ENCODE data around the gene GREB1L.

- TF ChIP-seq POLR2A (IDR thresholded peaks at IDR 0.05) (no peak), CTCF (IDR thresholded peaks at IDR 0.05) (no peak)
Measured at GRCh38 chr18:21363348-21363747, 121.3 kb downstream of the GREB1L start.

All from right lobe of liver (tissue), 4 donors.